CD14-positive monocyte (primary cell): ENCODE data around the gene MAD2L1BP. TPM values are rescaled to one million over a fixed set of nuclear protein-coding genes. Genes with fewer than 3 reads are reported as not detected.
A peak's percentile ranks its signal among the peaks of the same experiment; 100 is the strongest.
"Not testable (repeated sequence)": the region's sequence is repeated elsewhere in the genome, so short reads cannot be mapped to it uniquely, and the experiment has no call there.

ENCODE experiments used
- DNase-seq, 3 donors: peaks; one replicate each; pipeline ENCODE4 v3.0.0-alpha.2; 2011 to 2022
- H2AFZ ChIP-seq: 2 replicates; pipeline ENCODE4 v1.6.0; 2012; ENCODE audit warnings: mild to moderate bottlenecking, low read depth, low read length, inconsistent platforms; ENCODE audit not compliant: insufficient read depth, poor library complexity, severe bottlenecking
- H3K27ac ChIP-seq, 2 donors: 1 replicate in 1 of 2; 2 replicates in 1 of 2; pipeline ENCODE4 v1.5.1; 2012 to 2013; ENCODE audit warnings: low read length in 2 of 2, control low read depth in 1 of 2, inconsistent platforms in 1 of 2, low read depth in 1 of 2, mild to moderate bottlenecking in 1 of 2
- H3K27me3 ChIP-seq, 2 donors: one replicate each; pipeline versions ENCODE4 v1.6.0 to v1.6.1; 2011 to 2013; ENCODE audit warnings: low read length in 2 of 2; ENCODE audit not compliant: control insufficient read depth in 2 of 2, insufficient read depth in 2 of 2
- H3K36me3 ChIP-seq, 2 donors: replicated peaks in 1 of 2; 1 replicate in 1 of 2; 2 replicates in 1 of 2; pipeline versions ENCODE4 v1.5.1 to v1.6.1; 2012 to 2013; ENCODE audit warnings: low read length in 2 of 2, control low read depth in 1 of 2, inconsistent platforms in 1 of 2, mild to moderate bottlenecking in 1 of 2; ENCODE audit not compliant: insufficient read depth in 2 of 2, control insufficient read depth in 1 of 2
- H3K4me1 ChIP-seq, 2 donors: 1 replicate in 1 of 2; 2 replicates in 1 of 2; pipeline versions ENCODE4 v1.5.1 to v1.6.1; 2012 to 2013; ENCODE audit warnings: low read length in 2 of 2, control low read depth in 1 of 2, inconsistent platforms in 1 of 2, mild to moderate bottlenecking in 1 of 2, moderate library complexity in 1 of 2; ENCODE audit not compliant: insufficient read depth in 2 of 2, control insufficient read depth in 1 of 2
- H3K4me2 ChIP-seq: replicated peaks from 2 replicates; pipeline ENCODE3; 2012; ENCODE audit warnings: low read length, moderate library complexity, mild to moderate bottlenecking; ENCODE audit not compliant: poor library complexity, severe bottlenecking; ENCODE audit errors: extremely low read depth
- H3K4me3 ChIP-seq, 3 experiments: fragments of 200-600 bp in 1 of 3; sonication (generic) in 1 of 3; replicated peaks in 1 of 3; 1 replicate in 2 of 3; 2 replicates in 1 of 3; pipeline ENCODE4 v1.5.1; 2011 to 2013; ENCODE audit warnings: low read length in 3 of 3, mild to moderate bottlenecking in 3 of 3, control low read depth in 2 of 3, low read depth in 2 of 3, inconsistent platforms in 1 of 3, moderate library complexity in 1 of 3
- H3K79me2 ChIP-seq: 2 replicates; pipeline ENCODE4 v1.6.0; 2012; ENCODE audit warnings: mild to moderate bottlenecking, control low read depth, inconsistent platforms, low read length, moderate library complexity; ENCODE audit not compliant: insufficient read depth
- H3K9ac ChIP-seq: 2 replicates; pipeline ENCODE4 v1.6.0; 2017; ENCODE audit warnings: low read length, mild to moderate bottlenecking; ENCODE audit not compliant: insufficient read depth, poor library complexity, severe bottlenecking
- H3K9me3 ChIP-seq, 2 donors: replicated peaks in 1 of 2; 1 replicate in 1 of 2; 2 replicates in 1 of 2; pipeline versions ENCODE4 v1.5.1 to v1.6.1; 2012 to 2013; ENCODE audit warnings: low read length in 2 of 2, control low read depth in 1 of 2; ENCODE audit not compliant: control insufficient read depth in 1 of 2, insufficient read depth in 1 of 2
- H4K20me1 ChIP-seq: 2 replicates; pipeline ENCODE4 v1.6.0; 2012; ENCODE audit warnings: mild to moderate bottlenecking, low read length, control low read depth, moderate library complexity; ENCODE audit not compliant: insufficient read depth
- H3K27ac Mint-ChIP-seq, 7 donors: one replicate each; pipeline ENCODE4 v1.8.0; 2020; ENCODE audit warnings: mild to moderate bottlenecking in 7 of 7, mixed read lengths in 7 of 7, moderate library complexity in 6 of 7, inconsistent platforms in 2 of 7
- H3K27me3 Mint-ChIP-seq, 3 donors: one replicate each; pipeline ENCODE4 v1.8.0; 2021 to 2022; ENCODE audit warnings: low read depth in 3 of 3, mild to moderate bottlenecking in 3 of 3, mixed read lengths in 3 of 3, moderate library complexity in 3 of 3, inconsistent platforms in 1 of 3
- H3K36me3 Mint-ChIP-seq, 2 donors: one replicate each; pipeline ENCODE4 v1.8.0; 2020; ENCODE audit warnings: mixed read lengths in 2 of 2, inconsistent platforms in 1 of 2, mild to moderate bottlenecking in 1 of 2
- H3K4me1 Mint-ChIP-seq: one replicate; pipeline ENCODE4 v1.8.0; 2020; ENCODE audit warnings: mild to moderate bottlenecking, mixed read lengths
- H3K4me3 Mint-ChIP-seq, 2 donors: one replicate each; pipeline ENCODE4 v1.8.0; 2020; ENCODE audit warnings: mild to moderate bottlenecking in 2 of 2, mixed read lengths in 2 of 2, moderate library complexity in 1 of 2
- H3K9me3 Mint-ChIP-seq, 7 donors: one replicate each; pipeline ENCODE4 v1.8.0; 2020 to 2022; ENCODE audit warnings: mixed read lengths in 7 of 7, mild to moderate bottlenecking in 6 of 7, moderate library complexity in 6 of 7, inconsistent platforms in 2 of 7
- WGBS: methylation state at CpG from one replicate; pipeline ENCODE4 v1.1.5; 2013; ENCODE audit warnings: missing lambda C conversion rate; ENCODE audit not compliant: insufficient coverage; 5-methylcytosine and 5-hydroxymethylcytosine counted together
- intact Hi-C, 2 donors: fragments of 100-400 bp; cut with micrococcal nuclease; formaldehyde crosslinking; loops; one replicate each; pipeline versions ENCODE4 v1.15.0 to v1.15.1; 2023
- polyA plus RNA-seq, 3 donors: library from polyadenylated mRNA; depleted of rRNA in 1 of 3; unstranded in 2 of 3; stranded (reverse) in 1 of 3; fragments of 300-500 nt in 2 of 3; fragments of >200 nt in 1 of 3; fragmentation: Illumina TruSeq in 2 of 3; gene quantifications; 1 replicate in 2 of 3; 2 replicates in 1 of 3; pipeline ENCODE4 v1.2.3, GENCODE V29; 2012 to 2021
- TF ChIP-seq, protein P1 (sequence below): fragments of 200-600 bp; IDR thresholded peaks from one replicate; pipeline ENCODE4 v1.8.0; 2022; ENCODE audit warnings: antibody characterized with exemption, mild to moderate bottlenecking

MAD2L1BP gene
- polyA plus RNA-seq, 3 donors = 17.3 to 33.5 (median 26.5) TPM

DNA sequence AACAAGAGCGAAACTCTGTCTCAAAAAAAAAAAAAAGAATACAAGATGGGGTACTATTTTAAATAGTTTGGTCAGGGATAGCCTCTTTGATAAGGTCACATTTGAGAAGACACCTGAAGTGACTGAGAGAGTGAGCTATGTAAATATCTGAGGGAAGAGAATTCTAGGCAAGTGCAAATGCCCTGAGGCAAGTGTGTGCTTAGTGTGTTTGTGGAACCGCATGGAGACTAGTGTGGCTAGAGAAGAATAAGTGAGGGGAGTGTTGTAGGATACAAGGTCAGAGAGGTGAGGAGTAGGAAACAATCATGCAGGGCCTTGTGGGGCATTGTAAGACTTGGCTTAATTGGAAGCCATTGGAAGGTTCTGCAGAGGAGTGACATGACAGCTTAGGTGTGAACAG, 12.6 kb downstream of the MAD2L1BP start:
- Histone ChIP-seq H3K36me3 (no peaks in the 10 kb centered on the region), H3K9ac (no peak overlapping the region), H3K4me1 (peaks cover 10 to 12% of the 10 kb centered on the region in 2 donors), H3K27me3 (no peaks in the 10 kb centered on the region), H3K79me2 (no peaks in the 10 kb centered on the region), H2AFZ (no peak overlapping the region), H3K27ac (no peak overlapping the region), H3K4me3 (no peak overlapping the region), H3K4me2 (no peak overlapping the region), H4K20me1 (peaks cover 6% of the 10 kb centered on the region), H3K9me3 (no peaks in the 10 kb centered on the region)
- TF ChIP-seq, protein P1, sequence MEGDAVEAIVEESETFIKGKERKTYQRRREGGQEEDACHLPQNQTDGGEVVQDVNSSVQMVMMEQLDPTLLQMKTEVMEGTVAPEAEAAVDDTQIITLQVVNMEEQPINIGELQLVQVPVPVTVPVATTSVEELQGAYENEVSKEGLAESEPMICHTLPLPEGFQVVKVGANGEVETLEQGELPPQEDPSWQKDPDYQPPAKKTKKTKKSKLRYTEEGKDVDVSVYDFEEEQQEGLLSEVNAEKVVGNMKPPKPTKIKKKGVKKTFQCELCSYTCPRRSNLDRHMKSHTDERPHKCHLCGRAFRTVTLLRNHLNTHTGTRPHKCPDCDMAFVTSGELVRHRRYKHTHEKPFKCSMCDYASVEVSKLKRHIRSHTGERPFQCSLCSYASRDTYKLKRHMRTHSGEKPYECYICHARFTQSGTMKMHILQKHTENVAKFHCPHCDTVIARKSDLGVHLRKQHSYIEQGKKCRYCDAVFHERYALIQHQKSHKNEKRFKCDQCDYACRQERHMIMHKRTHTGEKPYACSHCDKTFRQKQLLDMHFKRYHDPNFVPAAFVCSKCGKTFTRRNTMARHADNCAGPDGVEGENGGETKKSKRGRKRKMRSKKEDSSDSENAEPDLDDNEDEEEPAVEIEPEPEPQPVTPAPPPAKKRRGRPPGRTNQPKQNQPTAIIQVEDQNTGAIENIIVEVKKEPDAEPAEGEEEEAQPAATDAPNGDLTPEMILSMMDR = no peak
- Mint-ChIP-seq H3K4me1 (peaks cover 15% of the 10 kb centered on the region), H3K27me3 (peaks cover 0 to 11% (median 2%) of the 10 kb centered on the region in 3 donors), H3K4me3 (no peak overlapping the region), H3K27ac (peak overlapping the region in 1 of 7 donors; percentile 16), H3K9me3 (no peaks in the 10 kb centered on the region), H3K36me3 (peaks cover 0 to 2% of the 10 kb centered on the region in 2 donors)
- intact Hi-C loops = no loop called here
- DNase-seq = no peak
- 100% methylated on average over 2 of the region's 2 CpGs for WGBS

DNA sequence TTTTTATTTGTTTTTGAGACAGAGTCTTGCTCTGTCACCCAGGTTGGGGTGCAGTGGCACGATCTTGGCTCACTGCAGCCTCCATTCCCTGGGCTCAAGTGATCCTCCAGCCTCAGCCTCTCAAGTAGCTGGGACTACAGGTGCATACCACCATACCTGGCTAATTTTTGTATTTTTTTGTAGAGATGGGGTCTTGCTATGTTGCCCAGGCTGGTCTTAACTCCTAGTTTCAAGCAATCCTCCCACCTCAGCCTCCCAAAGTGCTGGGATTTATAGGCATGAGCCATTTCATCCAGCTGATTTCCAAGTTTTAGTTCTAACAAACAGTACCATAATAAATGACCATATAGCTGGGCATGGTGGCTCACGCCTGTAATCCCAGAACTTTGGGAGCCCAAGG, 17.2 kb downstream of the MAD2L1BP start:
- H3K36me3 ChIP-seq, H4K20me1 ChIP-seq, H3K4me1 ChIP-seq, H2AFZ ChIP-seq, H3K4me2 ChIP-seq, intact Hi-C loops, H3K9ac ChIP-seq, H3K4me3 ChIP-seq, H3K27ac ChIP-seq, H3K79me2 ChIP-seq, DNase-seq, H3K27ac Mint-ChIP-seq, H3K4me3 Mint-ChIP-seq, H3K9me3 ChIP-seq, H3K36me3 Mint-ChIP-seq, H3K27me3 Mint-ChIP-seq, H3K4me1 Mint-ChIP-seq, H3K27me3 ChIP-seq, H3K9me3 Mint-ChIP-seq: not testable (repeated sequence)
- 86% methylated on average over 1 of the region's 2 CpGs for WGBS
